ENCODE data around the gene ZBTB7C. TPM values are rescaled to one million over a fixed set of nuclear protein-coding genes. Genes with fewer than 3 reads are reported as not detected.

The ZBTB7C gene
- total RNA-seq, 5 donors from 2014 or later (not counting 1 experiment from before 2014, with no cell fraction given): 0.06 TPM; not detected in 4

DNA sequence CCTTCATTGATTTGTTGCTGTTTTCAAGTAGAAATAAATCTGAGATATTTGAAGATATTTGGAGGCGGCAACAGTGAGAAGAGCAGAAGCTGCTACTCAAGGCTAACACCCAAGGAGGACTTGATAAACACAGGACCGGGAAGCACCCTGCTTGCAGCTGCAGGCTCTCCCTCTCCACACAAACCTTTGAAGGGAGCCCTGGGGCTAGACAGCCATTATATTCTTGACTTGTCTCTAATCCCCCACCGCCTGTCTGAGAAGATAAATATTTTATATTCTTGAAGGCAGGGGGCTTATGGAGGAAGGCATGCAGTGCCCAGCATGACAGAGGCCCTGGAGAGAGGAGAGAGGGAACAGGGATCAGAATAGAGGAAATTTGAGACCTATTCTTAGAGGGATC is 427.9 kb downstream of the ZBTB7C start:
- CTCF ChIA-PET: no interaction called here
- Histone ChIP-seq H3K27ac (ENCODE audit: low read length) (no peak overlapping the region), H3K4me3 (ENCODE audit: control insufficient read depth in 1 of 2, extremely low read depth in 1 of 2, low read length in 1 of 2) (no peak overlapping the region), H3K27me3 (replicated peaks in 1 of 2; ENCODE audit: control insufficient read depth in 2 of 2, extremely low read depth in 1 of 2, insufficient read depth in 2 of 2, low read length in 1 of 2) (peaks cover 0 to 8% of the 10 kb centered on the region in 2 experiments), H3K36me3 (ENCODE audit: control insufficient read depth in 2 of 2, extremely low read depth in 1 of 2, insufficient read depth in 1 of 2, low read length in 1 of 2) (no peaks in the 10 kb centered on the region), H3K9me3 (no peaks in the 10 kb centered on the region), H3K4me1 (ENCODE audit: control insufficient read depth in 1 of 2, extremely low read depth in 1 of 2, insufficient read depth in 2 of 2, low read length in 2 of 2) (no peaks in the 10 kb centered on the region)
- H3K27me3 Mint-ChIP-seq: peaks cover 0 to 7% of the 10 kb centered on the region in 2 donors
- H3K4me1 Mint-ChIP-seq: no peaks in the 10 kb centered on the region
- ATAC-seq (replicated peaks in 1 of 4) (no peak), DNase-seq (no peak)
- POLR2A ChIA-PET: no interaction called here
- no peaks in the 10 kb centered on the region for H3K36me3 Mint-ChIP-seq
- 90% methylated on average over 2 of the region's 3 CpGs for WGBS (ENCODE audit: insufficient coverage)
- no peak overlapping the region for H3K27ac Mint-ChIP-seq
- no peaks in the 10 kb centered on the region for H3K9me3 Mint-ChIP-seq
- no peak overlapping the region for H3K4me3 Mint-ChIP-seq

DNA sequence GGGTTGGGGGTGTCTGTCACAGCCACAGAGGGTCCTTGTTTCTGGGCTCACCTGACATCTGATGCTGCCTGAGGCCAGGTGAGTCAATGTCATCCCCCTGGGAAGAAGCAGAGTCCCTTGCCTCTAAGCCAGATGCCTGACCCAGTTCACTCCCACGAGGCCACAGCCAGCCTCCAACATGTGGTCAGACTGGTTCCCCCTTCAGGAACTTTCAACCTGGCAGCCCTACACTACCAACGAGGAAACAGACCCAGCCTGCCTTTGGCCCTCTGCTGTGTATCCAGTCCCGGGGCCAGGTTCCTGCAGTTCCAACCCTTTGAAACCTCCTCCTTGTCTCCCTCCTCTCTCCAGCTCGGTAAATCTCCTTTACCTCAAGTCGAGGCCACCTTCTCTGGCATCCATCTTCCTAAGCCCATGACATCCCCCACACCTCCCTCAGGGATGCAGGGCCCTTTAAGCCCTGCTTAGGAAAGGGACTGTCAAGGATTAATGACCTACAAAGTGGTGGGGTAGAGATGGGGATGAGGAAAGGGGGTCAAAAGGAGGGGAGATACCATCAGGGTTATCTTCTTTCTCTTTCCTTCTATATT is 429.5 kb downstream of the ZBTB7C start:
- Histone ChIP-seq H3K27ac (ENCODE audit: low read length) (no peak overlapping the region), H3K4me3 (ENCODE audit: control insufficient read depth in 1 of 2, extremely low read depth in 1 of 2, low read length in 1 of 2) (no peak overlapping the region), H3K9me3 (no peaks in the 10 kb centered on the region), H3K36me3 (ENCODE audit: control insufficient read depth in 2 of 2, extremely low read depth in 1 of 2, insufficient read depth in 1 of 2, low read length in 1 of 2) (no peaks in the 10 kb centered on the region), H3K4me1 (ENCODE audit: control insufficient read depth in 1 of 2, extremely low read depth in 1 of 2, insufficient read depth in 2 of 2, low read length in 2 of 2) (no peaks in the 10 kb centered on the region), H3K27me3 (replicated peaks in 1 of 2; ENCODE audit: control insufficient read depth in 2 of 2, extremely low read depth in 1 of 2, insufficient read depth in 2 of 2, low read length in 1 of 2) (peaks cover 0 to 4% of the 10 kb centered on the region in 2 experiments)
- Mint-ChIP-seq H3K27me3 (peaks cover 0 to 9% of the 10 kb centered on the region in 2 donors), H3K4me3 (no peak overlapping the region), H3K4me1 (no peaks in the 10 kb centered on the region), H3K9me3 (no peaks in the 10 kb centered on the region), H3K36me3 (no peaks in the 10 kb centered on the region), H3K27ac (no peak overlapping the region)
- no peak for DNase-seq
- POLR2A ChIA-PET: no interaction called here
- CTCF ChIA-PET: no interaction called here
- no peak for ATAC-seq (replicated peaks in 1 of 4)
- WGBS (ENCODE audit: insufficient coverage): 57% methylated on average over 4 of the region's 5 CpGs

DNA sequence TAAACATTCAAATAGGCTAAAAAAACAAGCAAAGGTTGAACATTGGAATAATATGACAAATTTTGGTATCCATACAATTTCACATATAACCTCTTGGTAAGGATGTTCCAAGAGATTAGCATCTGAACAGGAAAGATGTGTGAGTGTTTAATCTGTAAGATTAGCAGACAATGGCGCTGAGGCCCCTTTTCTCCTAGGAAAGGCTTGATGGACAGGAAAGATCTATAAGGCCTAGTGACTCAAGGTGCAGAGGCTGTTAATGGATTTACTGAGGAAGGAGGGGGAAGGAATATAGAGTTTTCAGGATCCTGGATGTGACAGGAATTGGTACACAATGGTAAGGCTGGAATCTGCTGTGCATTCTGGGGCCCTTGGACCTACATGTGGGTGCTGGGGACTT is 430.6 kb downstream of the ZBTB7C start:
- H3K4me1 Mint-ChIP-seq: no peaks in the 10 kb centered on the region
- peaks cover 6 to 12% of the 10 kb centered on the region in 2 donors for H3K27me3 Mint-ChIP-seq
- CTCF ChIA-PET: no interaction called here
- H3K27me3 ChIP-seq (replicated peaks in 1 of 2; ENCODE audit: control insufficient read depth in 2 of 2, extremely low read depth in 1 of 2, insufficient read depth in 2 of 2, low read length in 1 of 2): peaks cover 0 to 4% of the 10 kb centered on the region in 2 experiments
- H3K36me3 Mint-ChIP-seq: no peaks in the 10 kb centered on the region
- H3K27ac Mint-ChIP-seq: no peak overlapping the region
- WGBS (ENCODE audit: insufficient coverage): 80% methylated on average over 1 of the region's 1 CpG
- H3K36me3 ChIP-seq (ENCODE audit: control insufficient read depth in 2 of 2, extremely low read depth in 1 of 2, insufficient read depth in 1 of 2, low read length in 1 of 2): no peaks in the 10 kb centered on the region
- H3K4me1 ChIP-seq (ENCODE audit: control insufficient read depth in 1 of 2, extremely low read depth in 1 of 2, insufficient read depth in 2 of 2, low read length in 2 of 2): no peaks in the 10 kb centered on the region
- no peaks in the 10 kb centered on the region for H3K9me3 ChIP-seq
- POLR2A ChIA-PET: no interaction called here
- DNase-seq: no peak
- H3K27ac ChIP-seq (ENCODE audit: low read length): no peak overlapping the region
- no peak for ATAC-seq (replicated peaks in 1 of 4)
- no peak overlapping the region for H3K4me3 Mint-ChIP-seq
- H3K4me3 ChIP-seq (ENCODE audit: control insufficient read depth in 1 of 2, extremely low read depth in 1 of 2, low read length in 1 of 2): no peak overlapping the region
- no peaks in the 10 kb centered on the region for H3K9me3 Mint-ChIP-seq

DNA sequence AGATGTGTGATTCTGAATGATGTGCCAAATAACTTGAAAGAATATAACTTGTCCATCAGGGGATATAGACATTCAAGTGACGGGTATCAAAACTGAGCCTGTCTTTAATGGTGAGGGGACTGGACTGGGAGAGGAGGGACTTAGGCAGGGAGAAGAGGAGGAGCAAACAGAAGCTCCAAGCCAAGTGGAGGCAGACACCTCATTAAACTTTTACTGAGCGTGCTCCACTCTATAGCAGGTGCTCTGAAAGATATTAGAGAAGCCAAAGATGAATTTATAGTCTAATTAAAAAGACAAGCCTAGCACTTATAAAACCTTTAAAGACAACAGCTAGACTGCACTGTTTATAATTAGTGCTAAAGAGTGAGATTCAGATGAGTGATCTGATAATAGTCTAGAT is 431.0 kb downstream of the ZBTB7C start:
- Histone ChIP-seq H3K36me3 (ENCODE audit: control insufficient read depth in 2 of 2, extremely low read depth in 1 of 2, insufficient read depth in 1 of 2, low read length in 1 of 2) (no peaks in the 10 kb centered on the region), H3K4me1 (ENCODE audit: control insufficient read depth in 1 of 2, extremely low read depth in 1 of 2, insufficient read depth in 2 of 2, low read length in 2 of 2) (no peaks in the 10 kb centered on the region), H3K9me3 (no peaks in the 10 kb centered on the region), H3K4me3 (ENCODE audit: control insufficient read depth in 1 of 2, extremely low read depth in 1 of 2, low read length in 1 of 2) (no peak overlapping the region), H3K27ac (ENCODE audit: low read length) (no peak overlapping the region), H3K27me3 (replicated peaks in 1 of 2; ENCODE audit: control insufficient read depth in 2 of 2, extremely low read depth in 1 of 2, insufficient read depth in 2 of 2, low read length in 1 of 2) (peaks cover 0 to 4% of the 10 kb centered on the region in 2 experiments)
- no peaks in the 10 kb centered on the region for H3K36me3 Mint-ChIP-seq
- H3K4me3 Mint-ChIP-seq: no peak overlapping the region
- H3K9me3 Mint-ChIP-seq: no peaks in the 10 kb centered on the region
- H3K27ac Mint-ChIP-seq: no peak overlapping the region
- no peaks in the 10 kb centered on the region for H3K4me1 Mint-ChIP-seq
- no peak for ATAC-seq (replicated peaks in 1 of 4)
- ChIA-PET CTCF (no interaction called here), POLR2A (no interaction called here)
- H3K27me3 Mint-ChIP-seq: peaks cover 8 to 13% of the 10 kb centered on the region in 2 donors
- DNase-seq: no peak
- 100% methylated on average over 1 of the region's 2 CpGs for WGBS (ENCODE audit: insufficient coverage)

Other genes with a start within 250 kb of the ZBTB7C start
- 1 to 10 TPM; 3.2 to 6.7 (median 4.7) TPM for gene CTIF, start 129.6 kb upstream of the ZBTB7C start, total RNA-seq